ENCODE measurements around the gene MEIKIN. TPM values are rescaled to one million over a fixed set of nuclear protein-coding genes. Genes with fewer than 3 reads are reported as not detected.

The MEIKIN gene
- total RNA-seq, 1 experiment from 2014 or later, result not detected

GRCh38 chr5:131776450-131776849 is 169.0 kb downstream of the MEIKIN start:
- no peaks in the 10 kb centered on the region for H4K20me1 ChIP-seq (ENCODE audit: control insufficient read depth, insufficient read depth, insufficient read length)
- WGBS (ENCODE audit: extremely low coverage, insufficient read length, low lambda C conversion rate), result no CpG with 5 or more reads among the region's 1 CpG

More at GRCh38 chr5:131776450-131776849, 169.0 kb downstream of the MEIKIN start:
- Histone ChIP-seq H2BK20ac (ENCODE audit: low read depth, low read length, poor library complexity, severe bottlenecking) (no peak overlapping the region), H3K9me3 (ENCODE audit: control insufficient read depth, low read depth, low read length) (no peaks in the 10 kb centered on the region), H2AFZ (ENCODE audit: low read length) (no peak overlapping the region), H4K5ac (ENCODE audit: insufficient read length, low read depth, low read length) (no peak overlapping the region), H3K4ac (ENCODE audit: low read depth, low read length) (no peak overlapping the region), H3K79me2 (ENCODE audit: insufficient read depth, low read length) (no peaks in the 10 kb centered on the region; the same call in 1 of the 2 replicates), H4K8ac (replicated peaks; ENCODE audit: insufficient read length, low read depth, low read length) (no peak overlapping the region), H3K23me2 (ENCODE audit: insufficient read length, low read depth, low read length, poor library complexity, severe bottlenecking) (no peaks in the 10 kb centered on the region), H3K79me1 (ENCODE audit: insufficient read depth, low read depth, low read length, poor library complexity, severe bottlenecking) (peaks cover 3% of the 10 kb centered on the region), H3K18ac (ENCODE audit: insufficient read length, low read depth, low read length) (no peak overlapping the region), H3K27ac (ENCODE audit: insufficient read length, low read depth, low read length) (no peak overlapping the region), H3K27me3 (ENCODE audit: insufficient read depth, low read length) (no peaks in the 10 kb centered on the region), H3K14ac (ENCODE audit: insufficient read depth, low read length) (no peak overlapping the region), H3K4me2 (ENCODE audit: insufficient read depth, insufficient read length, low read length) (no peak overlapping the region), H2BK5ac (ENCODE audit: insufficient read length, low read length) (no peak overlapping the region), H4K91ac (ENCODE audit: insufficient read length, low read depth, low read length) (no peak overlapping the region), H2BK15ac (ENCODE audit: low read depth, low read length) (no peak overlapping the region), H3K23ac (ENCODE audit: insufficient read length, low read depth, low read length) (no peak overlapping the region), H2BK12ac (ENCODE audit: insufficient read length, low read depth, low read length) (no peak overlapping the region), H3T11ph (ENCODE audit: low read length) (no peak overlapping the region), H3K9ac (ENCODE audit: extremely low read depth, insufficient read length, low read length) (no peak overlapping the region), H3K56ac (ENCODE audit: insufficient read length, low read depth, low read length) (no peak overlapping the region), H3K4me1 (ENCODE audit: insufficient read depth, low read length) (no peaks in the 10 kb centered on the region), H2AK5ac (ENCODE audit: insufficient read length, low read length) (no peak overlapping the region), H2BK120ac (ENCODE audit: low read depth, low read length, poor library complexity, severe bottlenecking) (no peak overlapping the region)
- Mint-ChIP-seq H3K36me3 (ENCODE audit: insufficient read depth in 1 of 3, low read depth in 3 of 3) (peaks cover 0 to under 1% (median 0%) of the 10 kb centered on the region in 3 experiments; a peak in 1 of 7 replicates), H3K27me3 (ENCODE audit: low read depth) (no peaks in the 10 kb centered on the region), H3K27ac (no peak overlapping the region), H3K4me1 (peaks cover 3% of the 10 kb centered on the region in 2 experiments; a peak in 3 of 4 replicates), H3K9me3 (no peaks in the 10 kb centered on the region), H3K4me3 (no peak overlapping the region)
- TF ChIP-seq, protein P1, sequence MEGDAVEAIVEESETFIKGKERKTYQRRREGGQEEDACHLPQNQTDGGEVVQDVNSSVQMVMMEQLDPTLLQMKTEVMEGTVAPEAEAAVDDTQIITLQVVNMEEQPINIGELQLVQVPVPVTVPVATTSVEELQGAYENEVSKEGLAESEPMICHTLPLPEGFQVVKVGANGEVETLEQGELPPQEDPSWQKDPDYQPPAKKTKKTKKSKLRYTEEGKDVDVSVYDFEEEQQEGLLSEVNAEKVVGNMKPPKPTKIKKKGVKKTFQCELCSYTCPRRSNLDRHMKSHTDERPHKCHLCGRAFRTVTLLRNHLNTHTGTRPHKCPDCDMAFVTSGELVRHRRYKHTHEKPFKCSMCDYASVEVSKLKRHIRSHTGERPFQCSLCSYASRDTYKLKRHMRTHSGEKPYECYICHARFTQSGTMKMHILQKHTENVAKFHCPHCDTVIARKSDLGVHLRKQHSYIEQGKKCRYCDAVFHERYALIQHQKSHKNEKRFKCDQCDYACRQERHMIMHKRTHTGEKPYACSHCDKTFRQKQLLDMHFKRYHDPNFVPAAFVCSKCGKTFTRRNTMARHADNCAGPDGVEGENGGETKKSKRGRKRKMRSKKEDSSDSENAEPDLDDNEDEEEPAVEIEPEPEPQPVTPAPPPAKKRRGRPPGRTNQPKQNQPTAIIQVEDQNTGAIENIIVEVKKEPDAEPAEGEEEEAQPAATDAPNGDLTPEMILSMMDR (conservative IDR thresholded peaks at IDR 0.05), result no peak
- no peak for DNase-seq

All from H9 (cell line).